ENCODE data around the gene CGB2.
A peak's percentile ranks its signal among the peaks of the same experiment; 100 is the strongest.
"Not testable (repeated sequence)": the region's sequence is repeated elsewhere in the genome, so short reads cannot be mapped to it uniquely, and the experiment has no call there.

CGB2 gene

DNA sequence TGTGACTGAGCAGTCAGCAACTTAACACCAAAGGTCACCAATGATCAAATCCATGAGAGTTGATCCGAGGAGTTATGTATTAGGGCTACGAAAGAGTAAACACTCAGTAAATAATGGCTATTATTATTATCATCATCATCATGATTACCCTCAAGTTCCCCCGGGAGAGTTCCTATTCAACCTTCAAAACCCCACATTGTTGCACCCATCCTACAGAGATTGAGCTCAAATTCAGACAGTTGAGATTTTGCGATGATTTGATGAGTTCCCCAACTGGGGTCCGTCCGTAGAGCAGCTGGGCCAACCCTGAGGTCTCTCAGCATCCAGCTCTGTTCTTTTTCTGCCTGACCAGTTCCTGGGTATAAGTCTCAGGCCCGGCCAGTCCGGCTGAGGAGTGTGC is 6.4 kb downstream of the CGB2 start:
- DNase-seq (ENCODE audit: low read depth): not testable (repeated sequence)

DNA sequence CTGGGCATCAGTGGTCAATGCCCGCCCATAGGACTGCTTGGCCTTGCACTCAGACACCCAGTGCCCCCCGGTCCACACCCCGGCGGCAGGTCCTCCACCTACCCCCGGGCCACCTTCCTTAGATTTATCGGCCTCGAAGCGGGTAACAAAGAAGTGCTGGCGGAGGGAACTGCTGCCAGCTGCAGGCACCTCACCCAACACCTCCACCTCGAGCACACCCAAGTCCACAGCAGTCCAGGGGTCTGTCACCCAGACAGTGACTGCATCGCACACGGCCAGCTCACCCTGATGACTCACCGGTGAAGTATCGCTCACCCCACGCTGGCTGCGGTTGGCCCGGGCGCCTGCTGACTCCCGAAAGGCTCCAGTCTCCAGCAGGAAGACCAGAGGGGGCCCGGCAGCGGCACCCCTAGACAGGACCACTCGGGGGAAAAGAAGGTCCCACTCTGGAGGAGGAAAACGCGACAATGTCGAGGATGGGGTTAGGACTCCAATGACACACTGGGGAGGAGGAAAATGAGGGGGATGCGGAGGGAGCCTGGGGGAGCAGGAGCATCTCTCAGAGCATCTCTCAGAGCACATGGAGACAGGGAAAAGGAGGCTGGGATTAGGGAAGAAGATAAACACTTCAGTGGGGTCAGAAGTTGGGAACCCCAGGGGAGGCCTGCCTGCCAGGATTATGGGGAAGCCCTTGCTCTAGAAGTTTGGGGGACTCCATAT is 7.0 kb downstream of the CGB2 start:
- peak; percentile 78 for DNase-seq (ENCODE audit: low read depth)

DNA sequence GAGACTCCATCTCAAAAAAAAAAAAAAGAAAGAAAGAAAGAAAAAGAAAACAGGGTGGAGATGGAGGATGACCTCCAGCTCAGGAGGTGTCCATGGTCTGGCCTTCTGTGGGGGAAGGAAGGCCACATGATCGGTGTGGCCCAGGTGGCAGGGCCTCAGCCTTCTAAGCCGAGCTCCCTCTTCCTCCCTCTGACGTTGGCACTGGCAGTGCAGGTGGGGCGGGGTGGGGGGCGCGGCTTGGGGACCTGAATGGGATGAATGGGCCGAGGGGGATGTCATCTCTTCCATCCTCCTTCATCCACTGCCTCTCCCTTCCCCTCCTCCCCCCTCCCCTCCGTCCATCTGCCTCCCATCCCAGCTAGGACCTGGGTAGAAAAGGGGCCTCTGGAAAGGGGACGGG is 8.0 kb downstream of the CGB2 start:
- not testable (repeated sequence) for DNase-seq (ENCODE audit: low read depth)

DNA sequence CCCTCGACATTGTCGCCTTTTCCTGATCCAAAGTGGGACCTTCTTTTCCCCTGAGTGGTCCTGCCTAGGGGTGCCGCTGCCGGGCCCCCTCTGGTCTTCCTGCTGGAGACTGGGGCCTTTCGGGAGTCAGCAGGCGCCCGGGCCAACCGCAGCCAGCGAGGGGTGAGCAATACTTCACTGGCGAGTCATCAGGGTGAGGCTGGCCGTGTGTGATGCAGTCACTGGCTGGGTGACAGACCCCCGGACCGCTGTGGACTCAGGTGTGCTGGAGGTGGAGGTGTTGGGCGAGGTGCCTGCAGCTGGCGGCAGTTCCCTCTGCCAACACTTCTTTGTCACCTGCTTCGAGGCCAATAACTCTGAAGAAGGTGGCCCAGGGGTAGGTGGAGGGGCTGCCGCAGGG is 10.5 kb downstream of the CGB2 start:
- DNase-seq (ENCODE audit: low read depth): no peak

DNA sequence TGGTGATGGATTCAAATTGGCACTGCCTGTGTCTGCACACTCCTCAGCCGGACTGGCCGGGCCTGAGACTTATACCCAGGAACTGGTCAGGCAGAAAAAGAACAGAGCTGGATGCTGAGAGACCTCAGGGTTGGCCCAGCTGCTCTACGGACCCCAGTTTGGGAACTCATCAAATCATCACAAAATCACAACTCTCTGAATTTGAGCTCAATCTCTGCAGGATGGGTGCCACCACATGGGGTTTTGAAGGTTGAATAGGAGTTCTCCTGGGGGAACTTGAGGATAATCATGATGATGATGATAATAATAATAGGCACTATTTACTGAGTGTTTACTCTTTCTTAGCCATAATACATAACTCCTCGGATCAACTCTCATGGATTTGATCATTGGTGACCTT is 11.0 kb downstream of the CGB2 start:
- DNase-seq (ENCODE audit: low read depth): not testable (repeated sequence)

DNA sequence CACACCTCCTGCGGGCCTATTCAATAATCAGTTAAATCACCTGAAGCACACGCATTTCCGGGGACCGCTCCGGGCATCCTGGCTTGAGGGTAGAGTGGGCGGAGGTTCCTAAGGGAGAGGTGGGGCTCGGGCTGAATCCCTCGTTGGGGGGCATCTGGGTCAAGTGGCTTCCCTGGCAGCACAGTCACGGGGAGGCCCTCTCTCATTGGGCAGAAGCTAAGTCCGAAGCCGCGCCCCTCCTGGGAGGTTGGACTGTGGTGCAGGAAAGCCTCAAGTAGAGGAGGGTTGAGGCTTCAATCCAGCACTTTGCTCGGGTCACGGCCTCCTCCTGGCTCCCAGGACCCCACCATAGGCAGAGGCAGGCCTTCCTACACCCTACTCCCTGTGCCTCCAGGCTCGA is 11.9 kb downstream of the CGB2 start, which contains the start of gene CGB5:
Gene CGB5, plus strand, starts transcription at position 301 of the 400 bp plus-strand sequence. CDS start 362 bp downstream, outside the sequence.
- DNase-seq (ENCODE audit: low read depth): not testable (repeated sequence)

DNA sequence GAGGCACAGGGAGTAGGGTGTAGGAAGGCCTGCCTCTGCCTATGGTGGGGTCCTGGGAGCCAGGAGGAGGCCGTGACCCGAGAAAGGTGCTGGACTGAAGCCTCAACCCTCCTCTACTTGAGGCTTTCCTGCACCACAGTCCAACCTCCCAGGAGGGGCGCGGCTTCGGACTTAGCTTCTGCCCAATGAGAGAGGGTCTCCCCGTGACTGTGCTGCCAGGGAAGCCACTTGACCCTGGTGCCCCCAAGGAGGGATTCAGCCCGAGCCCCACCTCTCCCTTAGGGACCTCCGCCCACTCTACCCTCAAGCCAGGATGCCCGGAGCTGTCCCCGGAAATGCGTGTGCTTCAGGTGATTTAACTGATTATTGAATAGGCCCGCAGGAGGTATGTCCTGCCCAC is 17.3 kb downstream of the CGB2 start, which contains the start of gene CGB8:
Gene CGB8, minus strand, starts transcription at position 101 of the 400 bp plus-strand sequence. CDS start 372 bp downstream, outside the sequence.
- DNase-seq (ENCODE audit: low read depth): not testable (repeated sequence)

DNA sequence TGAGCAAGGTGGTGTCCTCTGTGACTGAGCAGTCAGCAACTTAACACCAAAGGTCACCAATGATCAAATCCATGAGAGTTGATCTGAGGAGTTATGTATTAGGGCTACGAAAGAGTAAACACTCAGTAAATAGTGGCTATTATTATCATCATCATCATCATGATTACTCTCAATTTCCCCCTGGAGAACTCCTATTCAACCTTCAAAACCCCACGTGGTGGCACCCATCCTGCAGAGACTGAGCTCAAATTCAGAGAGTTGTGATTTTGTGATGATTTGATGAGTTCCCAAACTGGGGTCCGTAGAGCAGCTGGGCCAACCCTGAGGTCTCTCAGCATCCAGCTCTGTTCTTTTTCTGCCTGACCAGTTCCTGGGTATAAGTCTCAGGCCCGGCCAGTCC is 18.1 kb downstream of the CGB2 start:
- not testable (repeated sequence) for DNase-seq (ENCODE audit: low read depth)

DNA sequence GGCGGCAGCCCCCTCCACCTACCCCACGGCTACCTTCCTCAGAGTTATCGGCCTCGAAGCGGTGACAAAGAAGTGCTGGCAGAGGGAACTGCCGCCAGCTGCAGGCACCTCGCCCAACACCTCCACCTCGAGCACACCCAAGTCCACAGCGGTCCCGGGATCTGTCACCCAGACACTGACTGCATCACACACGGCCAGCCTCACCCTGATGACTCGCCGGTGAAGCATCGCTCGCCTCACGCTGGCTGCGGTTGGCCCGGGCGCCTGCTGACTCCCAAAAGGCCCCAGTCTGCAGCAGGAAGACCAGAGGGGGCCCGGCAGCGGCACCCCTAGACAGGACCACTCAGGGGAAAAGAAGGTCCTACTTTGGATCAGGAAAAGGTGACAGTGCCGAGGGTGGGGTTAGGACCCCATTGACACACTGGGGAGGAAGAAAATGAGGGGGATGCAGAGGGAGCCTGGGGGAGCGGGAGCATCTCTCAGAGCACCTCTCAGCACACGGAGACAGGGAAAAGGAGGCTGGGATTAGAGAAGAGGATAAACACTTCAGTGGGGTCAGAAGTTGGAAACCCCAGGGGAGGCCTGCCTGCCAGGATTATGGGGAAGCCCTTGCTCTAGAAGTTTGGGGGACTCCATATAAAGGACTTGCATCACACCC is 18.8 kb downstream of the CGB2 start:
- peak; percentile 67 for DNase-seq (ENCODE audit: low read depth)

DNA sequence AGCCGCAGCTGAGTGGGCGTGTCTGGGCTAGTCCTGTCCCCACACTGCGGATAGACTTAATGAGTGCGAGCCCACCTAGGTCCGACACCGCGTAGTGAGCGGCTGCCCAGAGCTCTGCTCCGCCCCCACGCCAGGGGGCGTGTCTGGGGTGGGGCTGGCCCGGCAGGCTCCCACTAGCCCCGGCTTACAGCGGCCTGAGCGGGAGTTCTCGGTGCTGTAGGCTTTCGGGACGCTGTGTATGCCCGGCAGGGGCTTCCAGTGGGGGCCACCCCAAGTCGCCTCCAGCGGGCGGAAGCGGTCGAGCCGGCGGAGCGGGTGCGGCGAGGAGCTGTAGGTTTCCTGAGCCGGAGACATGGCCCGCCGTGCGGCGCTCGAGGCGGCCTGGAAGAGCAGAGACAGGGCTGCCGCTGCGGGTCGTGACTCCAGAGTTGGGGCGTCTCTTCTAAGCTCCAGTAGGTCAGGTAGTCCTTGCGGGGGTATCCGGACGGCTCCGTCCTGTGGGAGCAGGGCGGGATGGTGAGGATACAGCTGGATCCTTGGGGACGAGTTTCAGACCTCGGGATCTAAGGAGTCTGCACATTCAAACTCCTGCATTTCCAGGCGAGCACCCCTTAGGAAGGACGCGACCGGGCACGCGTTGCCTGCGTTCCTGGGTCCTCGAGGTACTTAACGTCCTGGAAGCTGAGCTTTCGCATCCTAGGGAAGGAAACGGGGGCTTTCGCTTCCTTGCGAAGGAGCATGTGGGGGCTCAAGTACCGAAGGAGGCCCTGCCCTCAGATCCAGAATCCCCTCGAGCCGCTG is 24.6 kb downstream of the CGB2 start:
- peak; percentile 44 for DNase-seq (ENCODE audit: low read depth)

DNA sequence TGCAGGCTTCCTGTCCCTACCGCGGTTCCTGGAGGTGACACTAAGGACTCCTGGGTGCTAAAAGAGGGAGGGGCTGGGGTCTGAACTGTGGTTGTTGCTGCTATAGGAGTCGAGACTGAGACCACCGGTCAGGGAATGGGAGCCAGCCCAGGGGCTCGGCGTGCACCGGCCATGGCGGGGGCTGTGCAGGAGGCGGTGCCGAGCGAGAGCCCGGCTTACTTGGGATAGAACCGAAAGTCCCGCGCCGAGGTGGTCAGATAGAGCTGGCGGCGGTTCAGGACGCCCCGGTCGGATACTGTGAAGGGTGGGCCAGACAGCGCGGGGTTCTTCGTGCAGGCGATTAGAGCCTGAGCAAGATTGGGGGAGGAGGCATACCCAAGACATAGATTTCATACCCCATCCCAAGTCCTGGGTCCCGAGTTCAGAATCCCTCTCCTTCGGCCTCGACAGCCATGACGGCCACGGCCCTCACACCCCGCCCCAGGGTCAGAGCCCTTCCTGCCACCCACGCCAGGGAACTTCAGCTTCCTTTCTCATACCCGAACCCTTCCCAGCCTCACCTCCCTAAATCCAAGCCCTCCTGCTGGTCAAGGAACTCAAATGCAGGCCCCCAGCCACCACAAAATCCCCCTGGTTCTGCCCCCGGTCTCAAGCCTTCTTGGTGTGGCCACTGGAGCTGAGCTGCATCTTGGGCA is 25.4 kb downstream of the CGB2 start:
- not testable (repeated sequence) for DNase-seq (ENCODE audit: low read depth)

DNA sequence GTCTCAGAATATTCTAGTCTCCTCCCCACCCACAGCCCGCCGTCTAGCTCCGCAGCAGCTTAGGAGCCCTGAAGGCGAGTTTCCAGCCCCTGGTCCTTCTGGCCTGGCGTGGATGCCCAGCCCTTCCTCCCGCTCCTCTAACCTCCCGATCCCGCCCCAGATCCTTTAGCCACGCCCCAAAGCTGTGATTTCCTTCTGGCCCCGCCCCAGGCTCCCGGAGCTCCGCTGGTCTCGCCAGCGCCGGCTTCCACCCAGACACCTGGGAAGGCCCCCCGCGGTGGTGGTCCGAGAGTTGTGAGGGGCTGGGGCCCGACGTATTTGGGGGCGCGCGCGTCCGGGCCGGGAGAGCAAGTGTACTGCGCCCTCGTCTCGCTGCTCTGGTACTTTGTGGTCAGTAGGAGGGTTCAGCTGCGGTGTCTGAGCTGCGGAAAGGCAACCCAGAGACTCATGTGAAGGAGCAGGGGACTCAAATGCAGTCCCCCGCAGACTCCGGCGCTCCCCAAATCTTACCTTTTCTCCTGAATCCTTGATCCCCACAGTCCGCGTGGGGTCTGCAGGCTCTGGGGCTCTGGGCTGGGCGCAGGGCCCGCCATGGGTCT is 26.0 kb downstream of the CGB2 start, which contains the start of gene CGB7:
Gene CGB7, minus strand, starts transcription at position 114 of the 599 bp plus-strand sequence. CDS start 2,374 bp downstream, outside the sequence.
- peak; percentile 57 for DNase-seq (ENCODE audit: low read depth)

DNA sequence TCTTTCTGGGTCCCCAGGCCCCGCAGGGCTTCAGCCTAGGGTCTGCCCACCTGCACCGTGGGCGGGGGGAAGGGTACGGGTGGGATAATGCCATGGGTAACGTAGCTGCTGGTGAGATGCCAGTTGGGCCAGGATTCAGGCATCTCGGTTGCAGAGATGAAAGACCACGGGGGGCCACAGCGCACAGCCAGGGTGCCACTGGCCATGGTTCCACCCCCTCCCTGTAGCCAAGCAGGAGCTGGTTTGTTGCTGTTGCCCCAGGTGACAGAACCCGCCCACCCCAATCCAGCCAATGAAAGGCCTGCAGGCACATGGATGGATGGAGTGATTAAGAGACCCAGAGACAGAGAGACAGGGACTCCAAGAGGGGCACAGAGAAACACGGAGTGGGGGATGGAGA is 26.9 kb downstream of the CGB2 start:
- peak; percentile 38 for DNase-seq (ENCODE audit: low read depth)

DNA sequence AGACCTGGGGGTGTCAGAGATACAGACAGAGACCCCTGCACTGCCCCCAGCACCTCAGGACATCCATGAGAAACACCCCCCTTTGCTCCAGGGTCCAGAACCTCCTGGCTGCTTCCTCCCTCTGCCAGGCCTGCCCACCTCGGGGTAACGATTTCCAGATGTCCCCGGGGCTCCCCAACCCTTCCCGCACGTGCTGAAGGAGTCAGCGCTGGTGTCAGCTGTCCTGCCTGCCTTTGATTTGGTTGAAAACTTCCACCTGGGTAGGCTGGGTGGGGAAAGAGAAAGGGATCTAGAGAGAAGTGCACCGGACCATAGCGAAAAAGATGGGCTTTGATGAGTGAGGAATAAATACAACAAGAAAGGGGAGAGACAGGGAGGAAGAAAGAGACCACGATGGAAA is 27.4 kb downstream of the CGB2 start:
- DNase-seq (ENCODE audit: low read depth): no peak

DNA sequence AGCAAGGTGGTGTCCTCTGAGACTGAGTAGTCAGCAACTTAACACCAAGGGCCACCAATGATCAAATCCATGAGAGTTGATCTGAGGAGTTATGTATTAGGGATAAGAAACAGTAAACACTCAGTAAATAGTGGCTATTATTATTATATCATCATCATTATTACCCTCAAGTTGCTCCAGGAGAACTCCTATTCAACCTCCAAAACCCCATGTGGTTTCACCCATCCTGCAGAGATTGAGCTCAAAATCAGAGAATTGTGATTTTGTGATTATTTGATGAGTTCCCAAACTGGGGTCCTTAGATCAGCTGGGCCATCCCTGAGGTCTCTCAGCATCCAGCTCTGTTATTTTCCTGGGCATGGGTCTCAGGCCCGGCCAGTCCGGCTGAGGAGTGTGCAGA is 29.3 kb downstream of the CGB2 start:
- DNase-seq (ENCODE audit: low read depth): no peak

DNA sequence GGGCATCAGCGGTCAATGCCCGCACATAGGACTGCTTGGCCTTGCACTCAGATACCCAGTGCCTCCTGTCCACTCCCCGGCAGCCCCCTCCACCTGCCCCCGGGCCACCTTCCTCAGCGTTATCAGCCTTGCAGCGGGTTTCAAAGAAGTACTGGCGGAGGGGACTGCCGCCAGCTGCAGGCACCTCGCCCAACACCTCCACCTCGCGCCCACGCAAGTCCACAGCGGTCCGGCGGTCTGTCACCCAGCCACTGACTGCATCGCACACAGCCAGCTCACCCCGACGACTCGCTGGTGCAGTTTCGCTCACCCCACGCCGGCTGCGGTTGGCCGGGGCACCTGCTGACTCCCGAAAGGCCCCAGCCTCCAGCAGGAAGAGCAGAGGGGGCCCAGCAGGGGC is 29.8 kb downstream of the CGB2 start:
- DNase-seq (ENCODE audit: low read depth): no peak

DNA sequence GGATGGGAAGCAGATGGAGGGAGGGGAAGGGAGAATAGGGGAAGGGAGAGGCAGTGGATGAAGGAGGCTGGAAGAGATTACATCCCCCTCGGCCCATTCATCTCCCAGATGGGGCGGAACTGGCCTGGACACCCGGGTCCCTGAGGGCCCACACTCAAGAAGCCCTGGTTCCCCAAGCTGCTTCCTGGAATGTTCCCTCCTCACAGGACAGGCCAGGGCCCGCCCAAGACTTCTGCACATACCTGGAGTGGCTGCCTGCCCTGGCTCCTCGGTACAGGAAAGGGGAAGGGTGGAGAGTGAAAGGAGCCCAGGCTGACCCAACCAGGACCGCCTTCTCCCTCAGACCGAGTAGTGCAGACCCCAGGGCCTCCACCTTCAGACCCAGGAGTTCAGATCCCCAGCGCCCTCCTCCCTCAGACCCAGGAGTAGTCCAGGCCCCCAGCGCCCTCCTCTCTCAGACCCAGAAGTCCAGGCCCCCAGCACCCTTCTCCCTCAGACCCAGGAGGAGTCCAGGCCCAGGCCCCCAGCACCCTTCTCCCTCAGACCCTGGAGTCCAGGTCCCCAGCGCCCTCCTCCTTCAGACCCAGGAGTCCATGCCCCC is 32.4 kb downstream of the CGB2 start:
- DNase-seq (ENCODE audit: low read depth): no peak

DNA sequence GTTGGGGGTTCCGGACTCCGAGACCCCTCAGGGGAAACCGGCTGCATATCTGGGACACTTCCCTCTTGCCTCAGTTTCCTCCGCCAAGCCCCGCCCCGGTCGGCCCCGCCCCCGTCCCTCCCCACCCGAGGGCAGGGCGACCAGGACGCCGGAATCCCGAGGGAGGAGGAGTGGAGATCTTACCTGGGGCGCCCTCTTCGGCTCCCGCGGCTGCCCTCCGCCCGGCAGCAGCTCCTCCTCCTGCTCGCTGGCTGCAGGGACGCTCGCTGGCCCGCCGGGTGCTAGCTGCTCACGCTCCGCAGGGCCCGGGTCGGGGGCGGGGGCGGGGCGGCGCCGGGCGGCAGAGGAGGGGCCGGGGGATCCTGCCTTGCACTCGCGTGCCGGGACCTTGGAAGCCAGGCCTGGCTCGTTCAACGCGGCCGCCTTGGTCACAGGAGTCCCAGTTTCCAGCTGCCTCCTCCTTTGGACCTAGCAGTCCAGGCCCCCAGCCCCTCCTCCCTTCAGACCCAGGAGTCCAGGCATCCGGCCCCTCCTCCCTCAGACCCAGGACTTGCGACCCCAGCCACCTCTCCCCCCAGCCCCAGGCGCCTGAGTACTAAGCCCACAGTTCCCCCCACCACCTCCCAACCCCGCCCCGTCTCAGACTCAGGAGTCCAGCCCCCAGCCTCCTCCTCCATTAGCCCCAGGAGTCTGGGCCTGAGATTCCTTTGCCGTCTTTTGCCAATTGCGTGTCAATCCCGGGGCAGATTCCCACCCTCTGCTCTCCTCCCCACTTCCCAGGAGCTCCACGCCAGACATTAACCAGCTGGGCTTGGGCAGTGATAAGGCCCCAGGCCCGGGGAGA is 33.3 kb downstream of the CGB2 start, which contains the start of gene NTF4:
Gene NTF4, minus strand, starts transcription at position 51 of the 844 bp plus-strand sequence. CDS start 2,821 bp downstream, outside the sequence.
- no peak for DNase-seq (ENCODE audit: low read depth)

DNA sequence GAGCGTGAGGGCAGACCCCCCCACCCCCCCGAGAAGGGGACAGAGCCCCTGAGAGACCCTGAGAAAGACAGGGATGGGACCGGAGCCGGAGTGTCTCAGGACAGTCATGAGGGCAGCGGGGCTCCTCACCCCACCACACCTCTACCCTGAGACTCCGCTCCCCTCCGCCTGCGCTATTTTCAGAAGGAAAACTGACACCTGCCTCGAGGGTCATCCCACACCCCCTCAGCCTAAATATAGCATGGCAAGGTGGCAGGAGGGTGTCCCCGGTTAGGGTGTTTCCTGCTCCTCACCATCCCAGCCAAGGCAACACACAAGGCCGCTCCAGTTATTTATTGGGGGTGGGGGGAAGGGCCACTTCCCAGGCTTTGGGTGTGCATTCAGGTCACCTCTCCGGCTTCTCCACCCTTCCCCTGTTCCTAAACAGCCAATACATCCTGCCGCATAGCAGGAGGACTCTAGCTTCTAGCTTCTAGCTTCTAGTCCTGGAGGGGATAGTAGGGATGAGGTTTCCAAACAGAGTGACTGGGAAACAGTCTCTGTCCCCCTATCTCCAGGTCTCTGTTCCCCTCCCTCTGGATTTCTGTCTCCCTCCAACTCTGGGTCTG is 34.3 kb downstream of the CGB2 start:
- DNase-seq (ENCODE audit: low read depth): no peak
